Mucosa of stomach (tissue), 1 donor: Measurements from ENCODE around the gene NPAS2.

ENCODE experiments used
- H3K27me3 ChIP-seq: one replicate; pipeline ENCODE4 v1.7.0; 2013; ENCODE audit warnings: mild to moderate bottlenecking, low read length; ENCODE audit not compliant: control insufficient read depth, insufficient read depth
- H3K36me3 ChIP-seq: one replicate; pipeline ENCODE4 v1.7.0; 2013; ENCODE audit warnings: low read length; ENCODE audit not compliant: control insufficient read depth, insufficient read depth
- H3K4me1 ChIP-seq: one replicate; pipeline ENCODE4 v1.7.0; 2013; ENCODE audit warnings: mild to moderate bottlenecking, low read length; ENCODE audit not compliant: control insufficient read depth, insufficient read depth
- H3K4me3 ChIP-seq: one replicate; pipeline ENCODE4 v1.7.0; 2013; ENCODE audit warnings: low read length
- H3K9ac ChIP-seq: one replicate; pipeline ENCODE4 v1.7.0; 2013; ENCODE audit warnings: mild to moderate bottlenecking, low read length, moderate library complexity
- H3K9me3 ChIP-seq: one replicate; pipeline ENCODE4 v1.7.0; 2013; ENCODE audit warnings: mild to moderate bottlenecking, low read length, moderate library complexity; ENCODE audit not compliant: control insufficient read depth
- donor health status: Pancreatic carcinoma.

Gene NPAS2

GRCh38 chr2:100852447-100852846 lies 32.5 kb downstream of the NPAS2 start:
- H3K9ac ChIP-seq = no peak overlapping the region
- no peaks in the 10 kb centered on the region for H3K9me3 ChIP-seq

GRCh38 chr2:100852999-100853908 lies 33.3 kb downstream of the NPAS2 start:
- H3K27me3 ChIP-seq = no peaks in the 10 kb centered on the region
- no peaks in the 10 kb centered on the region for H3K36me3 ChIP-seq
- no peak overlapping the region for H3K4me3 ChIP-seq
- H3K4me1 ChIP-seq = peaks cover 11% of the 10 kb centered on the region
- no peaks in the 10 kb centered on the region for H3K9me3 ChIP-seq
- no peak overlapping the region for H3K9ac ChIP-seq

More at GRCh38 chr2:100852447-100852846, 32.5 kb downstream of the NPAS2 start:
- H3K36me3 ChIP-seq = no peaks in the 10 kb centered on the region
- peaks cover 7% of the 10 kb centered on the region for H3K4me1 ChIP-seq
- H3K27me3 ChIP-seq = no peaks in the 10 kb centered on the region
- no peak overlapping the region for H3K4me3 ChIP-seq

DNA sequence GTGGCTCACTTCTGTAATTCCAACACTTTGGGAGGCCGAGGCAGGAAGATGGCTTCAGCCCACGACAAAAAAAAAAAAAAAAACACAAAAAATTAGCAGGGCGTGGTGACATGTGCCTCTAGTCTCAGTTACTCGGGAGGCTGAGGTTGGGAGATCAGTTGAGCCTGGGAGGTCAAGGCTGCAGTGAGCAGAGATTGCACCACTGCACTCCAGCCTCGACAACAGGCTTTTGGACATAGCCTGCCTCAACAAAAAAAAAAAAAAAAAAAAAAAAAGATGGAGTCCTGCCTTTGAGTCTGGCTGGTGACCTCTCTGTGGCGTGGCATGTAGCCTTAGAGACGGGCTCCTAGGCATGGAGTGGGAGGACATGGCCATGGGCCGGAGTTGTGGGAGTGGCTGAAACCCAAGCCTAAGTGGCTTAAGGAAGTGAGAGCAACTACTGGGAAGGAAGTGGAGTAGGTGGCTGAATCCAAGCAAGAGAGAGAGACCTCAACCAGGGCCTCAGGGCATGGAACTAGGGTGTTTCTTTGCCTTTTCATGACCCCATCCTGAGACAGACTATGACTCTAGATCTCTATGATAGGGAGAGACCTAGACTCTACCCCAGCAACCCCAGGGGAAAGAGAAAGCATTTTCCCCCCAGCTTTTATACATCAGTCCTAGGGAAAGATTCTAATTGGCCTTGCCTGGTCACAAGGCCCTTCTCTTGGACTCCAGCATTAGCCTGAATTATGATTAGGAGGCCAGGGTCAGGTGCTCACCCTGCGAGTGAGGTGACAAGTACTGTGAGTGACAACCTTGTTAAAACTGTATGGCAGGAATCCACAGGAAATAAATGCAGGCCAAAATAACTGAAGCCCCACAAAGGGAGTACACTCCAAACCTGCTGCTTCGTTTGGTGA lies 34.2 kb downstream of the NPAS2 start:
- no peaks in the 10 kb centered on the region for H3K36me3 ChIP-seq
- H3K9me3 ChIP-seq = no peaks in the 10 kb centered on the region
- no peaks in the 10 kb centered on the region for H3K27me3 ChIP-seq
- H3K4me1 ChIP-seq = peaks cover 11% of the 10 kb centered on the region
- no peak overlapping the region for H3K9ac ChIP-seq
- H3K4me3 ChIP-seq = no peak overlapping the region

DNA sequence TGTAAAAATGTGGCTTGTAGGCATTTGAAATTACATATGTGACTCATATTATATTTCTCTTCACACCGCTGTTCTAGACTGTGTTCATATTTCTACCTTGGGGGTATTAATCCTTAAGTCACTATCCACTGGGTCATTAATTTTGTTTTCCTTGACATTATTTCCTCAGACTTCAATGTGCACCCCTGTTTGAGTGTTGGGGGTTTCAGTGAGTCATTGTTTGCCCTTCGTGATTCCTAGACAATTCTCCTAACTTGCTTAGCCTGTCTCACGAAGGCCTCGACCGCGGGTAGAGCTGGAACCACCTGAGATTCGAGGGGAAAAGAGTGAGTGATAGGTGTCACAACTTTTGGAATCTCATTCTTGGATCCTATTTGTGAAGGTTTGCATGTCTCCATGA lies 35.1 kb downstream of the NPAS2 start:
- no peaks in the 10 kb centered on the region for H3K27me3 ChIP-seq
- no peak overlapping the region for H3K9ac ChIP-seq
- no peaks in the 10 kb centered on the region for H3K36me3 ChIP-seq
- peaks cover 11% of the 10 kb centered on the region for H3K4me1 ChIP-seq
- H3K4me3 ChIP-seq = no peak overlapping the region
- H3K9me3 ChIP-seq = no peaks in the 10 kb centered on the region

- Histone ChIP-seq H3K27me3 (no peaks in the 10 kb centered on the region), H3K4me3 (no peak overlapping the region), H3K9me3 (no peaks in the 10 kb centered on the region), H3K9ac (no peak overlapping the region), H3K4me1 (peaks cover 11% of the 10 kb centered on the region), H3K36me3 (no peaks in the 10 kb centered on the region)
Measured at GRCh38 chr2:100855606-100856005, 35.7 kb downstream of the NPAS2 start.

GRCh38 chr2:100856732-100857131 lies 36.8 kb downstream of the NPAS2 start:
- Histone ChIP-seq H3K4me1 (peaks cover 19% of the 10 kb centered on the region), H3K4me3 (no peak overlapping the region), H3K9ac (no peak overlapping the region), H3K36me3 (no peaks in the 10 kb centered on the region), H3K27me3 (no peaks in the 10 kb centered on the region), H3K9me3 (no peaks in the 10 kb centered on the region)

DNA sequence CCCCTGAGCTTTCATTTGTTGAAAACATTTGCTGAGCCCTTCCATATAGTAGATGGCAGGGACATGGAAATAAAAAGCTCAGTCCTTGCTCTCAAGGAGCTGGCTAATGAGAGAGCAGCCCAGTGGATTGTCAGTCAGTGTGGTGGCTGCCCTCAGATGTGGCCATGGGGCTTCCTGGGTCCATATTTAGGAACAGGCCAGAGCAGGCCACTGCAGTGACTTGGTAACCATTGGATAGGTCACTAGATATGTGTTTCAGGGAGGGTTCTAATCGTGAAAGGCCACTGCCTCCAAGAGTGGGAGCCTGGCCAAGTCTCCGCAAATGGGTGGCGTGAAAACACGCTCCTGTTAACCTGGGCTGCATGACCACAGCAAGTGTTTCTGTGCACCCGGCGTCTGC lies 37.4 kb downstream of the NPAS2 start:
- no peak overlapping the region for H3K4me3 ChIP-seq
- H3K9me3 ChIP-seq = no peaks in the 10 kb centered on the region
- H3K4me1 ChIP-seq = peaks cover 19% of the 10 kb centered on the region
- no peaks in the 10 kb centered on the region for H3K36me3 ChIP-seq
- no peaks in the 10 kb centered on the region for H3K27me3 ChIP-seq
- no peak overlapping the region for H3K9ac ChIP-seq

GRCh38 chr2:100857915-100858314 lies 38.0 kb downstream of the NPAS2 start:
- H3K27me3 ChIP-seq = no peaks in the 10 kb centered on the region
- H3K4me1 ChIP-seq = peaks cover 19% of the 10 kb centered on the region
- H3K9me3 ChIP-seq = no peaks in the 10 kb centered on the region
- no peak overlapping the region for H3K9ac ChIP-seq
- H3K4me3 ChIP-seq = no peak overlapping the region
- no peaks in the 10 kb centered on the region for H3K36me3 ChIP-seq

DNA sequence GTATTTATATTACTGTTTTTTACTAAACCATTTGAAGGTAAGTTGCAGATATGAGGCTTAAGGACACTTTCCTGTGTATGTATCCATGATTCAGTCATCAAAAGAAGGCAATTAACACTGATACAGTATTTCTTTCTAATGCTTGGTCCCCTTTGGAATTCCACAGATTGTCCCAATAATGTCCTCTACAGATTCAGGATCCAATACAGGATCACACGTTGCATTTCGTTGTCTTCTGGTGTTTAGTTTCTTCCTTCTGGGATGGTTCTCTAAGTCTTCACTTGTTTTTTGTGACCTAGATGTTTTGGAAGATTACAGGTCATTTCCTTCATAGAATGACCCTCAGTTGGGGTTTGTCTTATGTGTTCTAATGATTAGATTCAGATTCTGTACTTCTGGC lies 40.0 kb downstream of the NPAS2 start:
- Histone ChIP-seq H3K4me1 (peaks cover 16% of the 10 kb centered on the region), H3K9ac (no peak overlapping the region), H3K4me3 (no peak overlapping the region), H3K27me3 (no peaks in the 10 kb centered on the region), H3K36me3 (no peaks in the 10 kb centered on the region), H3K9me3 (no peaks in the 10 kb centered on the region)

DNA sequence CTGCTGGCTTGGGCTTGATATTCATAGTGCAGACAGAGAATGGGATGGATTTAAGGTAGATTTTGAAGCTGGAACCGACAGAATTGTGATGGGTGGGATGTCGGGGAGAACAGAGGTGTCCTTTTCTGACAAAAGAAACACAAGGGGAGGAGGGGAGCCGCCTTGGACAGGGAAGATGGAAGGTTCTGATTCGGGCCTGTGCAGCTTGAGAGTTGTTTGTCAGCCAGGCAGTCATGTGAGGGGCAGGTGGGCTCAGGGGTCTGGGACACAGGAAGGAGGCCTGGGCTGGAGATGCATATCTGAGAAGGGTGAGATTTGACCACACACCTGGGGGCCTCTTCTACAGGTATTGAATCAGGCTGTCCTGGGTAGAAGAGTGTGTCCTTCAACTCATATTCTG lies 41.4 kb downstream of the NPAS2 start:
- Histone ChIP-seq H3K27me3 (no peaks in the 10 kb centered on the region), H3K36me3 (no peaks in the 10 kb centered on the region), H3K9me3 (no peaks in the 10 kb centered on the region), H3K4me1 (peaks cover 27% of the 10 kb centered on the region), H3K4me3 (no peak overlapping the region), H3K9ac (no peak overlapping the region)

DNA sequence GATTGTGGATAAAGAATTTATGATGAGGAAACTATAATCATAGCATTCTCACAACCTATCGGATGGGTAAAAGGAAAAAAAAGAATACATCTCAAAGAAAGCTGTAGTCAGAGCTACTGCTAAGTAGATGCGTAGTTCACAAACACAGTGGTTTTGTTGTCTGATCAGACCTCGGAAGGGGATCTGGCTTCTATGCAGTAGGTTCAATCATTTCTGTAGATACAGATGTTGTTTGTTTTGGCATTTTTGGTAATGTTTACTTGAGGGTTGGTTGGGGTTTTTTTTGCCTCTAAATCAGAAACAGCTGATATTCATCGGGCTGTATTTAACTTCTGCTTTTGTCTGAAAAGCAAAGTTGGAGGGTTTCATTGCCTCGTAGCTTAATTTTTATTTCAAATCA lies 42.1 kb downstream of the NPAS2 start:
- Histone ChIP-seq H3K27me3 (no peaks in the 10 kb centered on the region), H3K9me3 (no peaks in the 10 kb centered on the region)

More for the DNA sequence above, 42.1 kb downstream of the NPAS2 start:
- peaks cover 33% of the 10 kb centered on the region for H3K4me1 ChIP-seq
- no peaks in the 10 kb centered on the region for H3K36me3 ChIP-seq
- H3K4me3 ChIP-seq = no peak overlapping the region
- no peak overlapping the region for H3K9ac ChIP-seq
